A549 treated with Hydrocortisone at 1 μM for 4 hours (cell line): Measurements from ENCODE around the gene KCNE4. TPM values are rescaled to one million over a fixed set of nuclear protein-coding genes. Genes with fewer than 3 reads are reported as not detected.

Source experiments
- total RNA-seq: library from RNA; stranded (reverse); fragments of 200-300 nt; extraction: Qiagen RNA extraction; gene quantifications from 5 replicates; pipeline ENCODE4 v1.2.3, GENCODE V29; 2022

The KCNE4 gene, protein sequence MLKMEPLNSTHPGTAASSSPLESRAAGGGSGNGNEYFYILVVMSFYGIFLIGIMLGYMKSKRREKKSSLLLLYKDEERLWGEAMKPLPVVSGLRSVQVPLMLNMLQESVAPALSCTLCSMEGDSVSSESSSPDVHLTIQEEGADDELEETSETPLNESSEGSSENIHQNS
- 0.39 to 0.64 TPM (median 0.54 TPM) in 5 replicates for total RNA-seq

DNA sequence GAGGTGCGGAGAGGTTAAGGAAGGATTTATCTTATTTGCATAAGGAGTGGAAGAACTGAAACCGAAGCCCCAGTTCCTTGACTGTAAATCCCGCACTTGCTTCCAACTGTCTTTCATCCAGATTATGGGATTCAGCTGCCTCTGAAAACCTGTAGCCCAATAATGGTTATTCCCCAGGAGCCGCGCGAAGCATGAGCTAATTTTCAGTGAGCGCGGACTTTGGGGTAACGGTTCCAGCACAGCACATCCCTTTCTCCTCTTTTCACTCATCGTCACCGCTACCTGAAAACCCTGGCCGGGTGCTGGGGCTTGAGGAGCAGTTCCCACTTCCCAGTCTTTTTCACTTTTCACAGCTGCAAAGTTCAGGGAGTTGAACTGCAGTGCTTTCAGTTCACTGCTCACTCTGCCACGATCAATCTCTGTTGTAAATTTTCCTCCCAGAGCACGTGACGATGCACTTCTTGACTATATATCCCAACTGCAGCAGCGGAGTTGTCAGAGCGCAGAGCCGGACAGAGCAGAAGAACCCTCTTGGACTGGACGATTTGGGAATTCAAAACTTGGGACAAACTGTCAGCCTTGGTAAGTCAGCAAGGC, at the start of gene KCNE4:
Gene KCNE4, plus strand, starts transcription at position 498 of the 597 bp plus-strand sequence. CDS start 641 bp downstream, outside the sequence.

Other genes starting within 250 kb of the KCNE4 start
- 136 to 218 TPM (median 152 TPM) in 5 replicates for gene ACSL3, start 191.2 kb upstream of the KCNE4 start, total RNA-seq